ENCODE results near the gene CGB1.

- TF ChIP-seq CTCF (IDR thresholded peaks at IDR 0.05; ENCODE audit: extremely low read depth in 1 of 2, insufficient read depth in 1 of 2, low read depth in 1 of 2, low read length in 2 of 2) (peak; percentile 75 to 85), EZH2 (IDR thresholded peaks at IDR 0.05; ENCODE audit: borderline replicate concordance, low read depth, low read length, severe bottlenecking) (no peak), MYC (IDR thresholded peaks at IDR 0.05; ENCODE audit: low read depth, low read length) (no peak), POLR2A (IDR thresholded peaks at IDR 0.05; ENCODE audit: low read depth, low read length) (no peak)
Observed at GRCh38 chr19:48999481-49000325, 37.0 kb downstream of the CGB1 start.

Measured in endothelial cell of umbilical vein (primary cell).